ENCODE data around the gene RSL1D1. TPM values are rescaled to one million over a fixed set of nuclear protein-coding genes. Genes with fewer than 3 reads are reported as not detected.

Gene RSL1D1
- total and polyA plus RNA-seq, 2 of the 8 experiments (the other 6 are each of a cell fraction or from before 2014, with no cell fraction given) = 41.3 to 292 TPM

GRCh38 chr16:11793840-11794239, 57.5 kb downstream of the RSL1D1 start (continued):
- no peak for TF ChIP-seq RAD21 (IDR thresholded peaks at IDR 0.05 in 1 of 2, conservative IDR thresholded peaks at IDR 0.05 in 1 of 2; ENCODE audit: low read depth in 2 of 2, low read length in 2 of 2)
- no peak for TF ChIP-seq NANOG (IDR thresholded peaks at IDR 0.05; ENCODE audit: insufficient read depth, low read depth, low read length, poor library complexity, severe bottlenecking)
- TF ChIP-seq SRF (IDR thresholded peaks at IDR 0.05; ENCODE audit: low read depth, low read length) = no peak
- TF ChIP-seq NRF1 (IDR thresholded peaks at IDR 0.05; ENCODE audit: low read depth, low read length) = no peak
- TF ChIP-seq, protein P1, sequence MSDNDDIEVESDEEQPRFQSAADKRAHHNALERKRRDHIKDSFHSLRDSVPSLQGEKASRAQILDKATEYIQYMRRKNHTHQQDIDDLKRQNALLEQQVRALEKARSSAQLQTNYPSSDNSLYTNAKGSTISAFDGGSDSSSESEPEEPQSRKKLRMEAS (IDR thresholded peaks at IDR 0.05) = no peak

Measured in H1 (cell line).